ENCODE results near the gene VAT1L. TPM values are rescaled to one million over a fixed set of nuclear protein-coding genes. Genes with fewer than 3 reads are reported as not detected.

Gene VAT1L
- total RNA-seq, 6 experiments from 2014 or later = 0.19 to 0.64 (median 0.51) TPM; not detected in 1

- Histone ChIP-seq H3K4me3 (no peak overlapping the region), H3K27ac (no peak overlapping the region), H3K36me3 (no peaks in the 10 kb centered on the region), H3K27me3 (no peaks in the 10 kb centered on the region), H3K4me1 (no peaks in the 10 kb centered on the region), H3K9me3 (no peaks in the 10 kb centered on the region)
- DNase-seq (peak; percentile 79 to 84 (median 81)), ATAC-seq (peak; percentile 92 to 94 (median 93))
- TF ChIP-seq POLR2A (IDR thresholded peaks at IDR 0.05) (no peak), CTCF (IDR thresholded peaks at IDR 0.05) (peak; percentile 68 to 80 (median 76))
- intact Hi-C loops (cut with DNase I) = loop anchor here (5.0 kb wide), 1 partner anchor 294 kb away; no protein-coding TSS in a partner anchor
- WGBS (ENCODE audit: insufficient coverage, low coverage, low lambda C conversion rate, missing lambda C conversion rate) = 22% methylated on average over 16 of the region's 16 CpGs
Measured at GRCh38 chr16:77971306-77972061, 183.1 kb downstream of the VAT1L start.

- Histone ChIP-seq H3K4me1 (no peaks in the 10 kb centered on the region), H3K9me3 (no peaks in the 10 kb centered on the region), H3K4me3 (no peak overlapping the region), H3K27me3 (no peaks in the 10 kb centered on the region), H3K27ac (no peak overlapping the region), H3K36me3 (no peaks in the 10 kb centered on the region)
- TF ChIP-seq POLR2A (IDR thresholded peaks at IDR 0.05) (no peak), CTCF (IDR thresholded peaks at IDR 0.05) (no peak)
- 25% methylated on average over 1 of the region's 1 CpG for WGBS (ENCODE audit: insufficient coverage, low coverage, low lambda C conversion rate, missing lambda C conversion rate)
- ATAC-seq = no peak
- intact Hi-C loops (cut with DNase I) = loop anchor here (5.0 kb wide), 1 partner anchor 295 kb away; no protein-coding TSS in a partner anchor
- DNase-seq = no peak
Measured at GRCh38 chr16:77972062-77972392, 183.7 kb downstream of the VAT1L start.

- Histone ChIP-seq H3K4me3 (no peak overlapping the region), H3K36me3 (no peaks in the 10 kb centered on the region), H3K9me3 (no peaks in the 10 kb centered on the region), H3K27me3 (no peaks in the 10 kb centered on the region), H3K4me1 (no peaks in the 10 kb centered on the region), H3K27ac (no peak overlapping the region)
- no peak for ATAC-seq
- TF ChIP-seq POLR2A (IDR thresholded peaks at IDR 0.05) (no peak), CTCF (IDR thresholded peaks at IDR 0.05) (no peak)
- DNase-seq = no peak
- intact Hi-C loops (cut with DNase I) = loop anchor here (5.0 kb wide), 1 partner anchor 298 kb away; no protein-coding TSS in a partner anchor
- WGBS (ENCODE audit: insufficient coverage, low coverage, low lambda C conversion rate, missing lambda C conversion rate) = 64% methylated on average over 5 of the region's 5 CpGs
Measured at GRCh38 chr16:77974883-77975282, 186.5 kb downstream of the VAT1L start.

GRCh38 chr16:77975942-77976341, 187.6 kb downstream of the VAT1L start:
- no peaks in the 10 kb centered on the region for H3K9me3 ChIP-seq
- TF ChIP-seq CTCF (IDR thresholded peaks at IDR 0.05) = no peak
- TF ChIP-seq POLR2A (IDR thresholded peaks at IDR 0.05) = no peak
- H3K4me3 ChIP-seq = no peak overlapping the region
- 35% methylated on average over 3 of the region's 3 CpGs for WGBS (ENCODE audit: insufficient coverage, low coverage, low lambda C conversion rate, missing lambda C conversion rate)
- intact Hi-C loops (cut with DNase I) = no loop called here
- DNase-seq (no peak), ATAC-seq (no peak)
- no peaks in the 10 kb centered on the region for H3K36me3 ChIP-seq
- no peak overlapping the region for H3K27ac ChIP-seq
- H3K27me3 ChIP-seq = no peaks in the 10 kb centered on the region
- no peaks in the 10 kb centered on the region for H3K4me1 ChIP-seq

Data from right lobe of liver (tissue), 6 donors.